Upper lobe of left lung (tissue), 4 donors: Measurements from ENCODE around the gene SIMC1.

ENCODE experiments used
- POLR2A ChIP-seq, 4 donors: fragments of 450-650 bp; IDR thresholded peaks; one replicate each; pipeline ENCODE4 v1.5.1; 2016 to 2017; ENCODE audit warnings: antibody characterized with exemption in 4 of 4, mild to moderate bottlenecking in 2 of 4
- POLR2AphosphoS5 ChIP-seq, 2 donors: sonication (generic); formaldehyde crosslinking; IDR thresholded peaks; one replicate each; pipeline ENCODE4 v1.5.1; 2017; ENCODE audit warnings: antibody characterized with exemption in 2 of 2
- TF ChIP-seq, protein P1 (sequence below), 6 experiments: fragments of 450-650 bp in 4 of 6; fragments of 200-600 bp in 2 of 6; sonication (generic) in 2 of 6; IDR thresholded peaks; one replicate each; pipeline ENCODE4 v1.5.1; 2016 to 2019; ENCODE audit warnings: antibody characterized with exemption in 6 of 6

DNA sequence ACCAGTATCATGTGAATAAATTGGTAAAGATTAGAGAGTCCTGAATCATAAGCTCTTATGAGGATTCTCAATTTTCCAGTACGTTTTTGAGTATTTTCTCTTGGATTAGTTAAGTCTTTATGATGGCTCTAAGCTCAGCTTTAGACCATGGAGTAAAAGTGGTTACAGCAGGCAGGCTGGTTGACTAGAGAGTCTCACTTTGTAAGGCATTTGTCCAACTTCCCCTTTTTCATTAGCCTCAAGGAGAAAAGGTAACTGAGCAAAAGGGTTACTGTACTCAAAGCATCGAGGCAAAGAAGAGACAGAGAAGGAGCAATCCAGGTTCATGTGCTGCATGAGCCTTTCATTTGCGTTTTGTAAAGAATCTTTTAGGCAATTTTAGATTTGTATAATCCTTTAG, 141.7 kb downstream of the SIMC1 start:
- TF ChIP-seq, protein P1, sequence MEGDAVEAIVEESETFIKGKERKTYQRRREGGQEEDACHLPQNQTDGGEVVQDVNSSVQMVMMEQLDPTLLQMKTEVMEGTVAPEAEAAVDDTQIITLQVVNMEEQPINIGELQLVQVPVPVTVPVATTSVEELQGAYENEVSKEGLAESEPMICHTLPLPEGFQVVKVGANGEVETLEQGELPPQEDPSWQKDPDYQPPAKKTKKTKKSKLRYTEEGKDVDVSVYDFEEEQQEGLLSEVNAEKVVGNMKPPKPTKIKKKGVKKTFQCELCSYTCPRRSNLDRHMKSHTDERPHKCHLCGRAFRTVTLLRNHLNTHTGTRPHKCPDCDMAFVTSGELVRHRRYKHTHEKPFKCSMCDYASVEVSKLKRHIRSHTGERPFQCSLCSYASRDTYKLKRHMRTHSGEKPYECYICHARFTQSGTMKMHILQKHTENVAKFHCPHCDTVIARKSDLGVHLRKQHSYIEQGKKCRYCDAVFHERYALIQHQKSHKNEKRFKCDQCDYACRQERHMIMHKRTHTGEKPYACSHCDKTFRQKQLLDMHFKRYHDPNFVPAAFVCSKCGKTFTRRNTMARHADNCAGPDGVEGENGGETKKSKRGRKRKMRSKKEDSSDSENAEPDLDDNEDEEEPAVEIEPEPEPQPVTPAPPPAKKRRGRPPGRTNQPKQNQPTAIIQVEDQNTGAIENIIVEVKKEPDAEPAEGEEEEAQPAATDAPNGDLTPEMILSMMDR (IDR thresholded peaks at IDR 0.05): no peak
- TF ChIP-seq POLR2AphosphoS5 (IDR thresholded peaks at IDR 0.05) (no peak), POLR2A (IDR thresholded peaks at IDR 0.05) (no peak)
